K562 (cell line): Measurements from ENCODE around the gene ADNP. TPM values are rescaled to one million over a fixed set of nuclear protein-coding genes. Genes with fewer than 3 reads are reported as not detected.

Experiments used
- CTCF ChIP-seq, 3 experiments: IDR thresholded peaks in 2 of 3; conservative IDR thresholded peaks in 1 of 3; 2 replicates each; pipeline ENCODE4 v1.5.1; 2011 to 2012; ENCODE audit warnings: low read length in 3 of 3, mild to moderate bottlenecking in 3 of 3, control low read depth in 2 of 3, improper control_type of control experiment in 1 of 3, inconsistent platforms in 1 of 3, low read depth in 1 of 3, mixed read lengths in 1 of 3, moderate library complexity in 1 of 3; ENCODE audit not compliant: insufficient read depth in 2 of 3
- HDAC2 ChIP-seq: fragments of 450-650 bp; IDR thresholded peaks from 2 replicates; pipeline ENCODE4 v1.6.1; 2016; ENCODE audit warnings: mild to moderate bottlenecking
- ILF3 ChIP-seq: fragments of 450-650 bp; IDR thresholded peaks from 2 replicates; pipeline ENCODE4 v1.6.1; 2018; ENCODE audit warnings: antibody characterized with exemption, mild to moderate bottlenecking, moderate library complexity, borderline replicate concordance
- ZBTB40 ChIP-seq, 2 experiments: fragments of 450-650 bp in 1 of 2; sonication (generic) in 1 of 2; formaldehyde crosslinking in 1 of 2; IDR thresholded peaks; 2 replicates each; pipeline versions ENCODE4 v1.7.1 to v1.9.0; 2016 to 2022; ENCODE audit warnings: inconsistent platforms in 1 of 2, mild to moderate bottlenecking in 1 of 2, missing genetic modification reagents in 1 of 2
- polyA plus RNA-seq, 8 experiments: library from polyadenylated mRNA; depleted of rRNA in 4 of 8; stranded (reverse) in 5 of 8; unstranded in 3 of 8; fragments of >200 nt; fragmentation: Nextera tagmentation in 2 of 8; fragmentation: Illumina TruSeq in 1 of 8; extraction: Ambion mirVana in 2 of 8; extraction: Trizol in 1 of 8; gene quantifications; 2 replicates each; pipeline versions ENCODE4 v1.2.1 to v1.2.3, GENCODE V29; 2011 to 2014; ENCODE audit warnings: inconsistent platforms in 1 of 8, missing spikeins in 1 of 8
- total RNA-seq, 7 experiments: library from RNA; depleted of rRNA in 6 of 7; stranded (reverse); fragments of >200 nt in 6 of 7; fragmentation: Illumina TruSeq in 2 of 7; extraction: Trizol in 2 of 7; gene quantifications; 2 replicates each; pipeline versions ENCODE4 v1.2.1 to v1.2.3, GENCODE V29; 2011 to 2021; ENCODE audit warnings: low replicate concordance in 1 of 7

ADNP gene
- total and polyA plus RNA-seq, 9 of the 15 experiments (the other 6 are each of a cell fraction or from before 2014, with no cell fraction given) = 17.8 to 59.9 (median 25.3) TPM

DNA sequence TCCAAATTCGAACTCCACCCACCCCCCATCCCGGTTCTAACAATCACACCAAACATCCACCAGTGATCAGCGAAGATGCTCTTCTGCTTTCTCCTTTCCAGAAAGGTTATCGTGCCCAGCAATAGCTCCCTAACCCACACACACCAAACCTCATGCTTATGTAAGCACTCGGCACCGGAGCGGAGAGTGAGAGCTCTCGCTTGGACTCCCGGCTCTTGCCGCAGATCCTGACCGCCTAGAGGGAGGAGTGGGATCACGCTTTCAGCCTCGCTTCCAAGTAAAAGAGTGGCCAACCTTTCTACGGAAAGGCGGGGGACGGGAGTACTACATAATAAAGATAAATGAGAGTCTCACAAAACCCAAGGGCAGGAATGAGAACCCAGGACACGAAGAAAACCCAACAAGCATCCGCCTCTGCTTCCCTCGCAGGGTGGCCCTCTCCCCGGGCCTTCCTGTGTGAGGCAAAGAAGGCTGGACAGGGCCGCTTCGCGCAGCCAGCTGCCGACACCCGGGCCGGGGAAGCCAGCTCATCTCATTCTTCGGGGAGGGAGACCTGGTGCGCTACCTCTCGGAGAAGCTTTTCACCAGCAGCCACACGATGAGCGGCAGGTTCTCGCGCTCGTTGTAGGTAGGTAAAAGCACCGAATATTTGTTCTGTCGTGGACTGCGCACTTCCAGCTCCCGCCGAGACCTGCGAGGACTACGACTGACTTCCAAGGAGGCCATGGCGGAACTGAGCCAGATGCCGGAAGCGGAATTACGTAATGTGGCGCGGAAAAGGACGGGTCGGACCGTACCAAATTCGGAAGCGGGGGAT is 26.8 kb upstream of the ADNP start, which contains the start of gene DPM1 (continued):
- no peak for TF ChIP-seq ILF3
- TF ChIP-seq ZBTB40 (IDR thresholded peaks at IDR 0.05) = no peak
- TF ChIP-seq ZBTB40 (CRISPR knock-in tag; IDR thresholded peaks at IDR 0.05) = 0 out of 2 replicates have a peak, but pooled peaks have one; percentile 31
- no peak for TF ChIP-seq CTCF (IDR thresholded peaks at IDR 0.05 in 2 of 3, conservative IDR thresholded peaks at IDR 0.05 in 1 of 3; ENCODE audit: insufficient read depth in 2 of 3, low read depth in 1 of 3, low read length in 3 of 3)
- TF ChIP-seq HDAC2 = peak; percentile 12; the same call in 1 of the 2 replicates
